K562 (cell line): ENCODE measurements around the gene TRABD. TPM values are rescaled to one million over a fixed set of nuclear protein-coding genes. Genes with fewer than 3 reads are reported as not detected.

Source experiments
- ATAC-seq: fragments of 200-7000 bp; cut with Tn5 transposase; 3 replicates; pipeline ENCODE4 v1.9.1; 2020; ENCODE audit warnings: moderate library complexity
- BruUV-seq: library from RNA; stranded (reverse); fragments of 400-500 nt; replicated peaks from 2 replicates; lab custom pipeline; 2021; lab: Mats Ljungman, UMichigan
- CTCF ChIA-PET: fragments of 300-600 bp; formaldehyde crosslinking; extraction: SDS; loops from one replicate; lab custom pipeline; 2021; ENCODE audit warnings: low intra/inter-chr PET ratio; lab: Yijun Ruan, JAX
- POLR2A ChIA-PET: fragments of 300-600, 350-650 bp; sonication (Branson Sonifier 250); formaldehyde crosslinking; extraction: SDS; loops from one replicate; lab custom pipeline; 2021; ENCODE audit warnings: antibody characterized with exemption, inconsistent platforms; lab: Yijun Ruan, JAX
- DNase-seq, 4 experiments: peaks; one replicate each; pipeline versions ENCODE4 v3.0.0 to v3.0.0-alpha.2; 2011 to 2018; ENCODE audit warnings: low spot score in 3 of 4, mixed read lengths in 3 of 4; ENCODE audit errors: extremely low read depth in 1 of 4
- FAIRE-seq: peaks from 2 replicates; lab custom pipeline; 2011; peaks lifted over from hg19 to GRCh38; lab: Jason Lieb, UNC
- H2AFZ ChIP-seq: 2 replicates; pipeline ENCODE4 v1.6.0; 2011; ENCODE audit warnings: low read depth, low read length, control low read depth, inconsistent platforms
- H3K27ac ChIP-seq: fragments of 200-600 bp; 3 replicates; pipeline ENCODE4 v1.8.0; 2011; ENCODE audit warnings: low read depth, mild to moderate bottlenecking, control low read depth, inconsistent platforms, low read length, moderate library complexity, mixed read lengths; ENCODE audit errors: extremely low read depth
- H3K27me3 ChIP-seq, 2 experiments: fragments of 300-600 bp in 1 of 2; 2 replicates in 1 of 2; 3 replicates in 1 of 2; pipeline versions ENCODE4 v1.6.0 to v1.8.0; 2011; ENCODE audit warnings: inconsistent platforms in 2 of 2, low read length in 2 of 2, mild to moderate bottlenecking in 1 of 2, mixed read lengths in 1 of 2, moderate library complexity in 1 of 2; ENCODE audit not compliant: control insufficient read depth in 2 of 2, insufficient read depth in 2 of 2
- H3K36me3 ChIP-seq: fragments of 300-600 bp; 3 replicates; pipeline ENCODE4 v1.8.0; 2011; ENCODE audit warnings: mild to moderate bottlenecking, low read length, inconsistent platforms; ENCODE audit not compliant: control insufficient read depth, insufficient read depth
- H3K4me1 ChIP-seq, 2 experiments: fragments of 200-600 bp in 1 of 2; replicated peaks in 1 of 2; 2 replicates in 1 of 2; 3 replicates in 1 of 2; pipeline versions ENCODE4 v1.5.1 to v1.8.0; 2011; ENCODE audit warnings: inconsistent platforms in 2 of 2, low read length in 2 of 2, mild to moderate bottlenecking in 1 of 2, mixed read lengths in 1 of 2, moderate library complexity in 1 of 2; ENCODE audit not compliant: control insufficient read depth in 2 of 2, insufficient read depth in 2 of 2
- H3K4me2 ChIP-seq: 2 replicates; pipeline ENCODE4 v1.6.1; 2011; ENCODE audit warnings: low read length, control low read depth, inconsistent platforms, mixed read lengths; ENCODE audit not compliant: insufficient read depth
- H3K4me3 ChIP-seq: fragments of 200-600 bp; sonication (generic), shearing (Covaris generic); 2 replicates; pipeline ENCODE4 v1.5.1; 2016; ENCODE audit warnings: control low read depth, inconsistent platforms
- H3K79me2 ChIP-seq: fragments of 200-600 bp; 3 replicates; pipeline ENCODE4 v1.8.0; 2011; ENCODE audit warnings: low read length, inconsistent platforms; ENCODE audit not compliant: control insufficient read depth, insufficient read depth
- H3K9ac ChIP-seq, 2 experiments: 2 replicates each; pipeline versions ENCODE4 v1.6.0 to v1.6.1; 2011; ENCODE audit warnings: low read depth in 2 of 2, low read length in 2 of 2, control low read depth in 1 of 2, inconsistent platforms in 1 of 2, mild to moderate bottlenecking in 1 of 2, mixed read lengths in 1 of 2; ENCODE audit not compliant: insufficient read depth in 1 of 2
- H3K9me1 ChIP-seq: one replicate; pipeline ENCODE4 v1.6.0; 2011; ENCODE audit warnings: inconsistent platforms, mild to moderate bottlenecking, low read length, moderate library complexity; ENCODE audit not compliant: control insufficient read depth, insufficient read depth
- H3K9me3 ChIP-seq: replicated peaks from 2 replicates; pipeline ENCODE4 v1.5.1; 2011; ENCODE audit warnings: low read depth, low read length, inconsistent platforms; ENCODE audit not compliant: control insufficient read depth, insufficient read depth
- H4K20me1 ChIP-seq: replicated peaks from 2 replicates; pipeline ENCODE4 v1.6.1; 2011; ENCODE audit warnings: low read length, inconsistent platforms, mixed read lengths; ENCODE audit not compliant: control insufficient read depth, insufficient read depth
- EHMT2 ChIP-seq: fragments of 450-650 bp; IDR thresholded peaks from 2 replicates; pipeline ENCODE4 v1.6.1; 2018; ENCODE audit warnings: antibody characterized with exemption
- KLF6 ChIP-seq: fragments of 250-450 bp; sonication (Bioruptor Pico); IDR thresholded peaks from 2 replicates; pipeline ENCODE4 v1.4.0; 2020; ENCODE audit warnings: mild to moderate bottlenecking, moderate library complexity, borderline replicate concordance
- NCOA4 ChIP-seq: fragments of 450-650 bp; IDR thresholded peaks from 2 replicates; pipeline ENCODE4 v1.6.1; 2018; ENCODE audit warnings: mild to moderate bottlenecking; ENCODE audit not compliant: partially characterized antibody
- POLR2G ChIP-seq: fragments of 200-400 bp; formaldehyde crosslinking; IDR thresholded peaks from 2 replicates; pipeline ENCODE4 v1.6.1; 2017; ENCODE audit warnings: low read depth, mild to moderate bottlenecking, antibody characterized with exemption, low read length, moderate library complexity
- WGBS: fragments of 100-300 bp; shearing (Covaris generic); methylation state at CpG from one replicate; pipeline ENCODE4 v1.1.6; 2016; ENCODE audit warnings: low coverage, mixed read lengths; ENCODE audit not compliant: insufficient coverage; ENCODE audit errors: missing lambda C conversion rate; 5-methylcytosine and 5-hydroxymethylcytosine counted together
- in situ Hi-C: fragments of 300-500 bp; cut with MboI; formaldehyde crosslinking; loops from 4 replicates; pipeline ENCODE4 v1.15.0; 2018; ENCODE audit warnings: inconsistent platforms, mixed read lengths
- intact Hi-C: fragments of 100-400 bp; cut with micrococcal nuclease; formaldehyde crosslinking; loops from 2 replicates; pipeline ENCODE4 v1.14.2; 2022
- polyA plus RNA-seq, 8 experiments: library from polyadenylated mRNA; depleted of rRNA in 4 of 8; stranded (reverse) in 5 of 8; unstranded in 3 of 8; fragments of >200 nt; fragmentation: Nextera tagmentation in 2 of 8; fragmentation: Illumina TruSeq in 1 of 8; extraction: Ambion mirVana in 2 of 8; extraction: Trizol in 1 of 8; gene quantifications; 2 replicates each; pipeline versions ENCODE4 v1.2.1 to v1.2.3, GENCODE V29; 2011 to 2014; ENCODE audit warnings: inconsistent platforms in 1 of 8, missing spikeins in 1 of 8
- total RNA-seq, 7 experiments: library from RNA; depleted of rRNA in 6 of 7; stranded (reverse); fragments of >200 nt in 6 of 7; fragmentation: Illumina TruSeq in 2 of 7; extraction: Trizol in 2 of 7; gene quantifications; 2 replicates each; pipeline versions ENCODE4 v1.2.1 to v1.2.3, GENCODE V29; 2011 to 2021; ENCODE audit warnings: low replicate concordance in 1 of 7

Gene TRABD
- total and polyA plus RNA-seq, 9 of the 15 experiments (the other 6 are each of a cell fraction or from before 2014, with no cell fraction given), result 0.08 to 62.9 (median 14.0) TPM

GRCh38 chr22:50207383-50208140 lies 21.8 kb downstream of the TRABD start:
- intact Hi-C loops, result no loop called here
- no peak overlapping the region for H3K4me2 ChIP-seq
- ATAC-seq, result no peak
- H3K9me3 ChIP-seq, result peaks cover 5% of the 10 kb centered on the region; the same call in 1 of the 2 replicates
- no peak overlapping the region for H3K27ac ChIP-seq
- no peak overlapping the region for H3K9ac ChIP-seq
- 0 out of 2 replicates have a peak, but pooled peaks cover 3% of the 10 kb centered on the region for H4K20me1 ChIP-seq
- in situ Hi-C loops, result no loop called here
- DNase-seq, result no peak
- no peak for FAIRE-seq
- WGBS, result 90% methylated on average over 15 of the region's 23 CpGs
- H3K36me3 ChIP-seq, result peaks cover 54% of the 10 kb centered on the region
- H3K79me2 ChIP-seq, result peaks cover 6% of the 10 kb centered on the region; the same call in 1 of the 3 replicates
- no peaks in the 10 kb centered on the region for H3K9me1 ChIP-seq
- no peak overlapping the region for H3K4me3 ChIP-seq
- no peak for TF ChIP-seq EHMT2
- peak; percentile 57 for TF ChIP-seq POLR2G
- POLR2A ChIA-PET, result no interaction called here
- H3K27me3 ChIP-seq, result no peaks in the 10 kb centered on the region
- CTCF ChIA-PET, result no interaction called here
- peaks cover 0 to 37% of the 10 kb centered on the region in 2 experiments; a peak in 2 of 5 replicates for H3K4me1 ChIP-seq
- no peak overlapping the region for H2AFZ ChIP-seq
- no TSS peak for BruUV-seq

- H3K9me3 ChIP-seq, result 0 out of 2 replicates have a peak, but pooled peaks cover 2% of the 10 kb centered on the region
Measured at GRCh38 chr22:50208430-50208938, 22.8 kb downstream of the TRABD start.

More at GRCh38 chr22:50208430-50208938, 22.8 kb downstream of the TRABD start:
- FAIRE-seq (no peak), DNase-seq (no peak), ATAC-seq (no peak)
- Histone ChIP-seq H4K20me1 (0 out of 2 replicates have a peak, but pooled peaks cover 3% of the 10 kb centered on the region), H3K9ac (no peak overlapping the region), H3K36me3 (peaks cover 53% of the 10 kb centered on the region), H3K4me3 (no peak overlapping the region), H3K27ac (no peak overlapping the region), H3K27me3 (no peaks in the 10 kb centered on the region), H3K4me2 (no peak overlapping the region), H2AFZ (no peak overlapping the region), H3K4me1 (peaks cover 0 to 37% of the 10 kb centered on the region in 2 experiments; a peak in 2 of 5 replicates), H3K79me2 (peaks cover 6% of the 10 kb centered on the region; the same call in 1 of the 3 replicates), H3K9me1 (no peaks in the 10 kb centered on the region)
- ChIA-PET CTCF (interaction anchor here (2.4 kb wide), 1 partner anchor 62 kb away, joined by 10 read pairs; no protein-coding TSS in a partner anchor), POLR2A (interaction anchor here (0.7 kb wide), 1 partner anchor 33 kb away, joined by 4 read pairs; no protein-coding TSS in a partner anchor)
- TF ChIP-seq KLF6 (CRISPR knock-in tag) (no peak), NCOA4 (no peak)
- 92% methylated on average over 10 of the region's 22 CpGs for WGBS
- intact Hi-C loops, result no loop called here
- no TSS peak for BruUV-seq
- in situ Hi-C loops, result no loop called here
